ENCODE results near the gene KCNJ11.

DNA sequence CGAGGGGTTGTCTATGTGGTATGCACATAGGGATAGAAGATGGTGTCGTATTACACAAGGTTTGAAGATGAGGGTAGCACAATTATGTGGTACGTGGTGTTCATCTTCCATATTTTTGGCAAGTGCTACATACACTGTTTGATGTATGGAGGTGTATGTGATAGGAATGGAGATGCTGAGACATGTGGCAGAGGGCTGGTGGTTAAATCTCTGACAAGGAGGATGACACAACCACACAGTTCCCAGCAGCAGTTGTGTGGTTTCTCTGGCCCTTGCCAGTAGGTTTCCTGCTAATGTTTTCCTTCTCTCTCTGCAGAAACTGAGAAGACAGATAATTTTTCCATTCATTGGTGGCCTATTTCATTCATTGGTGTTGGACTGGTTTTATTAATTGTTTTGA lies 19.9 kb downstream of the KCNJ11 start:
- TF ChIP-seq, protein P1, sequence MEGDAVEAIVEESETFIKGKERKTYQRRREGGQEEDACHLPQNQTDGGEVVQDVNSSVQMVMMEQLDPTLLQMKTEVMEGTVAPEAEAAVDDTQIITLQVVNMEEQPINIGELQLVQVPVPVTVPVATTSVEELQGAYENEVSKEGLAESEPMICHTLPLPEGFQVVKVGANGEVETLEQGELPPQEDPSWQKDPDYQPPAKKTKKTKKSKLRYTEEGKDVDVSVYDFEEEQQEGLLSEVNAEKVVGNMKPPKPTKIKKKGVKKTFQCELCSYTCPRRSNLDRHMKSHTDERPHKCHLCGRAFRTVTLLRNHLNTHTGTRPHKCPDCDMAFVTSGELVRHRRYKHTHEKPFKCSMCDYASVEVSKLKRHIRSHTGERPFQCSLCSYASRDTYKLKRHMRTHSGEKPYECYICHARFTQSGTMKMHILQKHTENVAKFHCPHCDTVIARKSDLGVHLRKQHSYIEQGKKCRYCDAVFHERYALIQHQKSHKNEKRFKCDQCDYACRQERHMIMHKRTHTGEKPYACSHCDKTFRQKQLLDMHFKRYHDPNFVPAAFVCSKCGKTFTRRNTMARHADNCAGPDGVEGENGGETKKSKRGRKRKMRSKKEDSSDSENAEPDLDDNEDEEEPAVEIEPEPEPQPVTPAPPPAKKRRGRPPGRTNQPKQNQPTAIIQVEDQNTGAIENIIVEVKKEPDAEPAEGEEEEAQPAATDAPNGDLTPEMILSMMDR (IDR thresholded peaks at IDR 0.05): no peak
- TF ChIP-seq POLR2A (IDR thresholded peaks at IDR 0.05) (no peak), POLR2AphosphoS5 (IDR thresholded peaks at IDR 0.05) (no peak), EP300 (IDR thresholded peaks at IDR 0.05) (no peak)
